Breast epithelium (tissue), 3 donors: ENCODE results near the gene MCF2L2.

Source experiments
- CTCF ChIP-seq, 3 donors: fragments of 450-650 bp; IDR thresholded peaks; one replicate each; pipeline ENCODE4 v1.5.1; 2016 to 2017; ENCODE audit warnings: antibody characterized with exemption in 3 of 3, mild to moderate bottlenecking in 3 of 3, moderate library complexity in 3 of 3
- POLR2A ChIP-seq: fragments of 450-650 bp; IDR thresholded peaks from one replicate; pipeline ENCODE4 v1.6.1; 2016; ENCODE audit warnings: antibody characterized with exemption, mild to moderate bottlenecking, moderate library complexity
- POLR2AphosphoS5 ChIP-seq, 3 donors: sonication (generic); formaldehyde crosslinking; IDR thresholded peaks; one replicate each; pipeline ENCODE4 v1.6.1; 2017; ENCODE audit warnings: antibody characterized with exemption in 3 of 3

GRCh38 chr3:183212565-183212964, 215.9 kb downstream of the MCF2L2 start:
- no peak for TF ChIP-seq CTCF (IDR thresholded peaks at IDR 0.05)
- no peak for TF ChIP-seq POLR2A
- TF ChIP-seq POLR2AphosphoS5 (IDR thresholded peaks at IDR 0.05) = no peak
